PC-9 (cell line): Measurements from ENCODE around the gene DLG2.

Experiments
- EZH2 ChIP-seq: fragments of 200-600 bp; sonication (generic); IDR thresholded peaks from 2 replicates; pipeline ENCODE4 v1.8.0; 2017; ENCODE audit warnings: antibody characterized with exemption, low read depth
- TF ChIP-seq, protein P1 (sequence below): fragments of 200-600 bp; sonication (generic); conservative IDR thresholded peaks from 2 replicates; pipeline ENCODE4 v1.6.1; 2017; ENCODE audit warnings: mixed run types, antibody characterized with exemption, mild to moderate bottlenecking, moderate library complexity

DNA sequence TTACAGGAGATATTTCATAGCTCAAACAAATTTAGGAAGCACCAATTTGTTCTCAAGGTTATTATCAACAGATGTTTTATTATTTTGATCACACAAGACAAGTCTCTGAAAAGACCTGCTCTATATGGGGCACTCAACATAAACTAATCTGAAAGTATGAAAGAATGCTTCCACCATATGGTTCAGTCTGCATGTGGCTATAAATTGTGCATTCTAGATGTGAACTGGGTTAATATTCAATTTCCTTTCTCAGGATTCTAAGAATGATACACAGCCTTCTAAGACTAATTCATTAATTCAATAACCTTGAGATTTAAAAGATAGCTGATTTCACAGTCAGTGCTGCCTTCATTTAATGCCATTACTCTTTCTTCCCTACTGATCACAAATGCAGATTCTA is 1489.6 kb downstream of the DLG2 start:
- TF ChIP-seq, protein P1, sequence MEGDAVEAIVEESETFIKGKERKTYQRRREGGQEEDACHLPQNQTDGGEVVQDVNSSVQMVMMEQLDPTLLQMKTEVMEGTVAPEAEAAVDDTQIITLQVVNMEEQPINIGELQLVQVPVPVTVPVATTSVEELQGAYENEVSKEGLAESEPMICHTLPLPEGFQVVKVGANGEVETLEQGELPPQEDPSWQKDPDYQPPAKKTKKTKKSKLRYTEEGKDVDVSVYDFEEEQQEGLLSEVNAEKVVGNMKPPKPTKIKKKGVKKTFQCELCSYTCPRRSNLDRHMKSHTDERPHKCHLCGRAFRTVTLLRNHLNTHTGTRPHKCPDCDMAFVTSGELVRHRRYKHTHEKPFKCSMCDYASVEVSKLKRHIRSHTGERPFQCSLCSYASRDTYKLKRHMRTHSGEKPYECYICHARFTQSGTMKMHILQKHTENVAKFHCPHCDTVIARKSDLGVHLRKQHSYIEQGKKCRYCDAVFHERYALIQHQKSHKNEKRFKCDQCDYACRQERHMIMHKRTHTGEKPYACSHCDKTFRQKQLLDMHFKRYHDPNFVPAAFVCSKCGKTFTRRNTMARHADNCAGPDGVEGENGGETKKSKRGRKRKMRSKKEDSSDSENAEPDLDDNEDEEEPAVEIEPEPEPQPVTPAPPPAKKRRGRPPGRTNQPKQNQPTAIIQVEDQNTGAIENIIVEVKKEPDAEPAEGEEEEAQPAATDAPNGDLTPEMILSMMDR, result no peak
- TF ChIP-seq EZH2, result no peak
